Testis (tissue), 3 donors: ENCODE measurements around the gene POLD4. TPM values are rescaled to one million over a fixed set of nuclear protein-coding genes. Genes with fewer than 3 reads are reported as not detected.

Experiments
- DNase-seq: peaks from one replicate; pipeline ENCODE4 v3.0.0-alpha.2; 2019
- H3K27ac ChIP-seq, 2 donors: fragments of 200-600 bp; sonication (generic); one replicate each; pipeline ENCODE4 v1.5.1; 2019
- H3K27me3 ChIP-seq: fragments of 200-600 bp; sonication (generic); one replicate; pipeline ENCODE4 v1.5.1; 2019
- H3K36me3 ChIP-seq: fragments of 200-600 bp; sonication (generic); one replicate; pipeline ENCODE4 v1.5.1; 2017; ENCODE audit warnings: low read depth; ENCODE audit errors: missing control alignments
- H3K4me1 ChIP-seq: fragments of 200-600 bp; sonication (generic); one replicate; pipeline ENCODE4 v1.5.1; 2019
- H3K4me3 ChIP-seq, 2 donors: fragments of 200-600 bp; sonication (generic); one replicate each; pipeline ENCODE4 v1.5.1; 2017 to 2019
- H3K9me3 ChIP-seq: fragments of 200-600 bp; sonication (generic); one replicate; pipeline ENCODE4 v1.5.1; 2017
- POLR2A ChIP-seq: fragments of 450-650 bp; IDR thresholded peaks from one replicate; pipeline ENCODE4 v1.6.1; 2017; ENCODE audit warnings: antibody characterized with exemption, mild to moderate bottlenecking, moderate library complexity
- WGBS, 2 donors: methylation state at CpG; one replicate each; pipeline ENCODE4 v1.1.5; 2018; 5-methylcytosine and 5-hydroxymethylcytosine counted together
- intact Hi-C: fragments of 100-400 bp; cut with DNase I; formaldehyde crosslinking; loops from one replicate; pipeline ENCODE4 v1.15.1; 2023; ENCODE audit warnings: low total_unique reads
- polyA plus RNA-seq: library from polyadenylated mRNA; stranded (reverse); fragments of 350-450 nt; fragmentation: Illumina TruSeq; extraction: RNeasy Lipid Tissue Mini Kit (QIAGEN cat#74804); gene quantifications from one replicate; pipeline ENCODE4 v1.2.3, GENCODE V29; 2014; ENCODE audit warnings: low read depth, low replicate concordance; ENCODE audit not compliant: insufficient read depth
- total RNA-seq, 2 donors: library from RNA; depleted of rRNA; stranded (reverse); fragments of >200 nt; gene quantifications; one replicate each; pipeline ENCODE4 v1.2.3, GENCODE V29; 2016
- TF ChIP-seq, protein P1 (sequence below), 3 experiments: fragments of 450-650 bp in 2 of 3; fragments of 200-600 bp in 1 of 3; sonication (generic) in 1 of 3; IDR thresholded peaks; one replicate each; pipeline ENCODE4 v1.5.1; 2016 to 2019; ENCODE audit warnings: antibody characterized with exemption in 3 of 3, mild to moderate bottlenecking in 2 of 3, moderate library complexity in 1 of 3

POLD4 gene
- total and polyA plus RNA-seq, 3 donors from 2014 or later: 53.8 to 59.1 (median 54.6) TPM

DNA sequence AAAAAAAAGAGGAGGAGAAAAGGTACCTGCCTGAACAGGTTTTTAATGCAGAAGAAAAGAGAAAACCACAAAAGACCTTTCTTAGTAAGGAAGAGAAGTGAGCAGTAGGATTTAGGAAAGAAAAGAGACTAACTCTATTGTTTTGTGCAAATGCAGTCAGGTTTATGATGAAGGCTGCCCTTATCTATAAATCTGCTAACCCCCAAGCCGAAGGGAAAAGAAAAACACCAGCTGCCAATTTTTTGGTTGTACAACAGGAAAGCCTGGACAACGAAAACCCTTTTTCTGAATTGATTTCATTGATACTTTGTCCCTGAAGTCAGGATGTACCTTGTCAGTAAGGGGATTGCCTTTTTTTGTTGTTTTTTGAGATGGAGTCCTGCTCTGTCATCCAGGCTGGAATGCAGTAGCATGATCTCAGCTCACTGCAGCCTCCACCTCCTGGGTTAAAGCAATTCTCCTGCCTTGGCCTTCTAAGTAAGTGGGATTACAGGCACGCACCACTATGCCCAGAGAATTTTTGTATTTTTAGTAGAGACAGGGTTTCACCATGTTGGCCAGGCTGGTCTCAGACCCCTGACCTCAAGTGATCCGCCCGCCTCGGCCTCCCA lies 21.2 kb downstream of the POLD4 start:
- Histone ChIP-seq H3K36me3 (no peaks in the 10 kb centered on the region), H3K27ac (no peak overlapping the region), H3K9me3 (no peaks in the 10 kb centered on the region), H3K4me1 (no peaks in the 10 kb centered on the region), H3K27me3 (no peaks in the 10 kb centered on the region), H3K4me3 (no peak overlapping the region)
- TF ChIP-seq, protein P1, sequence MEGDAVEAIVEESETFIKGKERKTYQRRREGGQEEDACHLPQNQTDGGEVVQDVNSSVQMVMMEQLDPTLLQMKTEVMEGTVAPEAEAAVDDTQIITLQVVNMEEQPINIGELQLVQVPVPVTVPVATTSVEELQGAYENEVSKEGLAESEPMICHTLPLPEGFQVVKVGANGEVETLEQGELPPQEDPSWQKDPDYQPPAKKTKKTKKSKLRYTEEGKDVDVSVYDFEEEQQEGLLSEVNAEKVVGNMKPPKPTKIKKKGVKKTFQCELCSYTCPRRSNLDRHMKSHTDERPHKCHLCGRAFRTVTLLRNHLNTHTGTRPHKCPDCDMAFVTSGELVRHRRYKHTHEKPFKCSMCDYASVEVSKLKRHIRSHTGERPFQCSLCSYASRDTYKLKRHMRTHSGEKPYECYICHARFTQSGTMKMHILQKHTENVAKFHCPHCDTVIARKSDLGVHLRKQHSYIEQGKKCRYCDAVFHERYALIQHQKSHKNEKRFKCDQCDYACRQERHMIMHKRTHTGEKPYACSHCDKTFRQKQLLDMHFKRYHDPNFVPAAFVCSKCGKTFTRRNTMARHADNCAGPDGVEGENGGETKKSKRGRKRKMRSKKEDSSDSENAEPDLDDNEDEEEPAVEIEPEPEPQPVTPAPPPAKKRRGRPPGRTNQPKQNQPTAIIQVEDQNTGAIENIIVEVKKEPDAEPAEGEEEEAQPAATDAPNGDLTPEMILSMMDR (IDR thresholded peaks at IDR 0.05): no peak
- no peak for TF ChIP-seq POLR2A
- 85 to 86% methylated on average over 6 of the region's 6 CpGs for WGBS, 2 donors
- intact Hi-C loops: no loop called here
- DNase-seq: no peak

- no peak for DNase-seq
- H3K27ac ChIP-seq: no peak overlapping the region
- no peaks in the 10 kb centered on the region for H3K36me3 ChIP-seq
- H3K27me3 ChIP-seq: no peaks in the 10 kb centered on the region
- WGBS, 2 donors: 76 to 88% methylated on average over 7 of the region's 7 CpGs
- TF ChIP-seq POLR2A: no peak
- TF ChIP-seq, protein P1 (IDR thresholded peaks at IDR 0.05): no peak
- intact Hi-C loops: no loop called here
- H3K4me1 ChIP-seq: no peaks in the 10 kb centered on the region
- no peak overlapping the region for H3K4me3 ChIP-seq
- H3K9me3 ChIP-seq: no peaks in the 10 kb centered on the region
These were observed 29.8 kb downstream of the POLD4 start for GRCh38 chr11:67323526-67323925.

DNA sequence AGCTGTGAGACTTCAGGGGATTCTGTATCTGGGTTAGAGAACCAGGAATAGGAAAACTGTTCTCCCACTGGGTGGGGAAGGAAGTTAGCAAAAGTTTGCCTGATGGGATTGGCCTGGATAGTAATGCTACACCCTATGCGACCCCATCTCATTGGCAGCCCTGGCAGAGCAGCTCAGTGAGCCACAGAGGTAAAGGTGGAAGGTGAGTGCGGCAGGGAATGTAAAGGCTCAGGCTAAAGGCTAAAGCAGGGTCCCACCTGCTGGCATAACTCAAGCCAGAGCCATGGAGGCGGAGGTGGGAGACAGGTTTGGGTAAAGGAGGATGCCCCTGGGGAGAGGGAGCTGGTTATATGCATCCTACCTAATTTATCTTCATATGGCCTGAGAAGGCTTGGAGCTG lies 31.3 kb downstream of the POLD4 start:
- H3K27ac ChIP-seq: no peak overlapping the region
- no peak for DNase-seq
- H3K9me3 ChIP-seq: no peaks in the 10 kb centered on the region
- 93 to 98% methylated on average over 3 of the region's 3 CpGs for WGBS, 2 donors
- no peaks in the 10 kb centered on the region for H3K36me3 ChIP-seq
- H3K27me3 ChIP-seq: no peaks in the 10 kb centered on the region
- TF ChIP-seq, protein P1 (IDR thresholded peaks at IDR 0.05): no peak
- no peak for TF ChIP-seq POLR2A
- intact Hi-C loops: no loop called here
- no peak overlapping the region for H3K4me3 ChIP-seq
- H3K4me1 ChIP-seq: no peaks in the 10 kb centered on the region

DNA sequence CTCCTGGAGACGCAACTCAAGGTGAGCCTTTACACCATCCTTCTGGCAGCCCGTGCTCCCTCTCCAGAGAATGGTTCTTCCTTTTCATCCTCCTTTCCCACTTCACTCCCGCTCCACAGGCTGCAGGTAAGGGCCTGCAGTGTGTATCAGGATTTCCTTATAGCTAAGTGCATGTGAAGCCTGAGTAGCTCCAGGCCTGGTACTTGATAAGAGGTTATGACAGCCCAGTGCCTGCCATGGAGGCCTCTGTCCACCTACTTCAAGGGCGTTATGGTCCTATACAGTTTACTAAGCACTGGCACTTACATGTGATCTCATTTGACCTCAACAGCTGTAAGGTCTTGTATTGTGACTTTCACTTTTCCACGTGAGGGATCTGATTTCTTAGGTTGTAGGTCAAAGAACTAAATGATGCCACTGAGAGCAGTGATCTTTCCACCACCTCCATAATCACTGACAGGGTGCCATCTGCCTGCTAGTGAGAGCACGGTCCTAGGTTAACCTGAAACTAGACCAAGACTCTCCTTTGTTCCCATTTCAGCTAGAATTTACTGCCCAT lies 32.0 kb downstream of the POLD4 start:
- Histone ChIP-seq H3K4me3 (no peak overlapping the region), H3K4me1 (no peaks in the 10 kb centered on the region), H3K36me3 (no peaks in the 10 kb centered on the region), H3K9me3 (no peaks in the 10 kb centered on the region), H3K27ac (no peak overlapping the region), H3K27me3 (no peaks in the 10 kb centered on the region)
- TF ChIP-seq, protein P1 (IDR thresholded peaks at IDR 0.05): no peak
- no peak for TF ChIP-seq POLR2A
- 86 to 96% methylated on average over 6 of the region's 6 CpGs for WGBS, 2 donors
- DNase-seq: no peak
- intact Hi-C loops: no loop called here

DNA sequence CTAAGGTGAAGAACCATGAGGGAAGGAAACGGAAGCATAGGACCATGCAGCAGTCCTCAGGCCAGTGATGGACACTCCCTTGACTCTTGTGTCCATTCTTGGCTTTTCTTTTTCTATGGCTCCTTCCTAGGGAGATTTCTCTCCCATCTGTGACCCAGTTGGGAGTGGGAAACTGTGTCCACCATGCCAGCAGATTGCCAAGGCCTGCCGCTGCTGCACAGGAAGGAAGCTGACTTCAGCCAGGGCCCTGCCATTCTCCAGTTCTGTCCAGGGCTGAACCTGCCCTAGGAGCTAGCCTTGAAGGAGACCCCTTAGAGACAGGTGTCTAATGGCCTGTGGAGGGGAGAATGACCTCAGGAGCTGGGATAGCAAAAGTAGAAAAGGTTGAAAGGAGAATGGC lies 32.7 kb downstream of the POLD4 start:
- TF ChIP-seq POLR2A: no peak
- TF ChIP-seq, protein P1 (IDR thresholded peaks at IDR 0.05): no peak
- intact Hi-C loops: no loop called here
- H3K9me3 ChIP-seq: no peaks in the 10 kb centered on the region
- 78 to 81% methylated on average over 2 of the region's 2 CpGs for WGBS, 2 donors
- DNase-seq: no peak
- H3K4me1 ChIP-seq: no peaks in the 10 kb centered on the region
- no peak overlapping the region for H3K4me3 ChIP-seq
- no peak overlapping the region for H3K27ac ChIP-seq
- H3K27me3 ChIP-seq: no peaks in the 10 kb centered on the region
- no peaks in the 10 kb centered on the region for H3K36me3 ChIP-seq
